HuH-7.5 (cell line): Measurements from ENCODE around the gene DND1.
"Not testable (repeated sequence)": the region's sequence is repeated elsewhere in the genome, so short reads cannot be mapped to it uniquely, and the experiment has no call there.

Experiments used
- DNase-seq: peaks from one replicate; pipeline ENCODE4 v3.0.0; 2011; ENCODE audit warnings: low spot score

Gene DND1

DNA sequence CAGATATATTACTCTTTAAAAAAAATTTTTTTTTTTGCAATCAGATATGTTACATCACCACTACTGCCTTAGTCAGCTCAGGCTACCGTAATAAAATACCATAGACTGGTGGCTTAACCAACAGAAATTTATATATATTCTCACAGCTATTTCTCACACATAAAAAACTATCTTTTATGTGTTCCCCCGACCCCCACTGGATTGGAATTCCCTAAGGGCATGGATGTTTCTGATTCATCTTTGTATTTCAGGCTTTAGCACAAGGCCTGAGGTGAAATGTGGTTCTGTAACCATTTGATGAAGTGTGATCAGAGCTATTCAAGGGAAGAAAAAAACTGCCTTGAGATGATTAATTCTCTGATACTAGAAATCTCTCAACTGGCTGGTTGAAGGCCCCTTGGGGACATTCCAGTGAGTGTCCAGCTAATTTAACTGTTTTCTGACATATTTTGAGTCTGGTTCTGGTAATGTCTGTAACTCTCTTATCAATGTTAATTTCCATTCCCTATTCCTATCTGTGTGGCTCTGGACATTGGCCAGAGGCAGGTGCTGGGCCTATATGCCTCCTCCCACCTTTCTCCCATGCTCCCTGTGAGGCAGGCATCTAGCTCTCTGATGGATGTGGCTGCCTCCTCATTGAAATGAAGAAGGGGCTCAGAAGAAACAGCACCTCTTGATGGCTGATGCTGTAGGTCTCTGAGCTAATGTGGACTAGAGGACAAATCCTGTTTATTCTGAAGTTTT lies 42.9 kb downstream of the DND1 start:
- no peak for DNase-seq

GRCh38 chr5:140628711-140629110 lies 44.7 kb downstream of the DND1 start:
- DNase-seq = no peak

DNA sequence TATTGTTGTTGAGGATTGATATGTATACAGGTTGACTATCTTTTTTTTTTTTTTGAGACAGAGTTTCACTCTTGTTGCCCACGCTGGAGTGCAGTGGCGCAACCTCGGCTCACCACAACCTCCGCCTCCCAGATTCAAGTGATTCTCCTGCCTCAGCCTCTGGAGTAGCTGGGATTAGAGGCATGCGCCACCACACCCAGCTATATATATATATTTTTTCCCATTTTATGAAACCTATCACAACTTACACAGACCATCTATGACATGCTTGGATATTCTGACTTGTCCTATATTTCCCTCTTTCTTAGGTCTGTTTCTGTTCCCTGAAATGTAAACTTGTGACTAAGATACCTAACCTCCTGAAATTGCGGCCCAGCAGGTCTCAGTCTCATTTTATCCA lies 45.4 kb downstream of the DND1 start:
- DNase-seq = no peak

DNA sequence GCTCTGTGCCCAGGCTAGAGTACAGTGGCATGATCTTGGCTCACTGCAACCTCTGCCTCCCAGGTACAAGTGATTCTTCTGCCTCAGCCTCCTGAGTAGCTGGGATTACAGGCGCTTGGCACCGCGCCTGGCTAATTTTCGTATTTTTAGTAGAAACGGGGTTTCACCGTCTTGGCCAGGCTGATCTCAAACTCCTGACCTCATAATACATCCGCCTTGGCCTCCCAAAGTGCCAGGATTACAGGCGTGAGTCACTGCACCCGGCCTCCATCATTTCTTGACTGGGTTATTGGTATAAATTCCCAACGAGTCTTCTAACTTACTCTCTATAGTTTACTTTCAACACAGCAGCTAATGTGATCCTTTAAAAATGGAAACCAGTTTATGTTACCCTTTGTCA lies 48.5 kb downstream of the DND1 start:
- DNase-seq = not testable (repeated sequence)

GRCh38 chr5:140623061-140623460 lies 50.3 kb downstream of the DND1 start:
- DNase-seq = not testable (repeated sequence)

GRCh38 chr5:140622301-140622700 lies 51.1 kb downstream of the DND1 start:
- no peak for DNase-seq
